ENCODE results near the gene KIRREL2.
A peak's percentile ranks its signal among the peaks of the same experiment; 100 is the strongest.
"Not testable (repeated sequence)": the region's sequence is repeated elsewhere in the genome, so short reads cannot be mapped to it uniquely, and the experiment has no call there.

KIRREL2 gene

GRCh38 chr19:35869327-35870123 is 12.8 kb downstream of the KIRREL2 start:
- peak; percentile 62 to 87 (median 65) for DNase-seq (ENCODE audit: low read depth in 3 of 3)

GRCh38 chr19:35870124-35870736 is 13.5 kb downstream of the KIRREL2 start:
- DNase-seq (ENCODE audit: low read depth in 3 of 3) = not testable (repeated sequence)

- no peak for DNase-seq (ENCODE audit: low read depth in 3 of 3)
Measured at GRCh38 chr19:35870798-35871197, 14.1 kb downstream of the KIRREL2 start.

DNA sequence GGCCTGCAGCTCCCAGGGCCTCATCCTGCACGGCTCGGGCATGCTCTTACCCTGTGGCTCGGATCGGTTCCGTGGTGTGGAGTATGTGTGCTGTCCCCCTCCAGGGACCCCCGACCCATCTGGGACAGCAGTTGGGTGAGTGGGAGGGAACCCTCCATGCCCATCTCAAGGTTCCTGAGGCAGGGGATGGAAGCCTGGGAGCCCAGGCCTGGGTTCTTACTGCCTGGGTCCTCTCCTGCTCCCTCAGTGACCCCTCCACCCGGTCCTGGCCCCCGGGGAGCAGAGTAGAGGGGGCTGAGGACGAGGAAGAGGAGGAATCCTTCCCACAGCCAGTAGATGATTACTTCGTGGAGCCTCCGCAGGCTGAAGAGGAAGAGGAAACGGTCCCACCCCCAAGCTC is 14.9 kb downstream of the KIRREL2 start:
- DNase-seq (ENCODE audit: low read depth in 3 of 3) = no peak

- DNase-seq (ENCODE audit: low read depth in 3 of 3) = no peak
Measured at GRCh38 chr19:35872180-35872579, 15.5 kb downstream of the KIRREL2 start.

DNA sequence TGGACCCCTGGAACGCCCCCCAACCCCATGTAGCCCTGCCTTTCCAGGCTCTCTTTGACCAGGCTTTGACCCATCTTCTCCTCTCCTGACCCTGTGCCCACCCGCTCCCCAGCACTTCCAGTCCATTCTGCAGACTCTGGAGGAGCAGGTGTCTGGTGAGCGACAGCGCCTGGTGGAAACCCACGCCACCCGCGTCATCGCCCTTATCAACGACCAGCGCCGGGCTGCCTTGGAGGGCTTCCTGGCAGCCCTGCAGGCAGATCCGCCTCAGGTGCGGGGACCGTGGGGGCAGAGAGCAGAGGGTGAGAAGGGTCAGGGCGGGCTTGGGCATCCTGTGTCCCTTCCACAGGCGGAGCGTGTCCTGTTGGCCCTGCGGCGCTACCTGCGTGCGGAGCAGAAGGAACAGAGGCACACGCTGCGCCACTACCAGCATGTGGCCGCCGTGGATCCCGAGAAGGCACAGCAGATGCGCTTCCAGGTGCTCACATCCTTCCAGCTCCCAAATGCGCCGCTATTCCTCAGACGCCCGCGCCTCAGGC is 17.8 kb downstream of the KIRREL2 start:
- no peak for DNase-seq (ENCODE audit: low read depth in 3 of 3)

GRCh38 chr19:35879068-35879467 is 22.4 kb downstream of the KIRREL2 start:
- DNase-seq (ENCODE audit: low read depth in 3 of 3) = no peak

DNA sequence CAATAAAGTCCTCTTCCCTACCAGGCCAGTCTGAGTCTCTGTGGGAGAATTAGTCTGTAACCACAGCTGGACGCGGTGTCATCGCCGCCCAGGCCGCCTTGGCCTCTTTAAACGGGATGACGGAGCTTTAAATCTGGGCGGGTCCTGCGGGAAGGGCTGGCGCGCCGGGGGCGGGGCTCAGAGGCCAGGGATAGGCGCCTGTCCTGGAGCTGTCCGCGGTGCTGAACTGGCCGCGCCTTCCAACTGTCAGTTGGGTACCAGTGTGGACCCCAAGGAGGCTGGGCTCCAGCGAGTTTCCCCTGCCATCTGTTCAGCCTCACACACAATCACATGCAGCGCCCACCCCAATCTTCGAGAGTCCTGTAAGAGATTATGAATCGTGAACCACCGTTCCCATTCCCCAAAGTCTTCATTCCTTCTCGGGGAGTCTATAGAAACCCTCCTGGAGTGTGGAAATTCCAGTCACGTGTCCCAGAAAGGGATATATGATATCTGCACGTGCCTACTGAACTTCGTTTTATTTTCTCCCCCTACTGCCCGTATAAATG is 23.1 kb downstream of the KIRREL2 start:
- DNase-seq (ENCODE audit: low read depth in 3 of 3) = peak in 2 of 3 experiments; percentile 61 to 86

- no peak for DNase-seq (ENCODE audit: low read depth in 3 of 3)
Measured at GRCh38 chr19:35882114-35882832, 25.6 kb downstream of the KIRREL2 start.

DNA sequence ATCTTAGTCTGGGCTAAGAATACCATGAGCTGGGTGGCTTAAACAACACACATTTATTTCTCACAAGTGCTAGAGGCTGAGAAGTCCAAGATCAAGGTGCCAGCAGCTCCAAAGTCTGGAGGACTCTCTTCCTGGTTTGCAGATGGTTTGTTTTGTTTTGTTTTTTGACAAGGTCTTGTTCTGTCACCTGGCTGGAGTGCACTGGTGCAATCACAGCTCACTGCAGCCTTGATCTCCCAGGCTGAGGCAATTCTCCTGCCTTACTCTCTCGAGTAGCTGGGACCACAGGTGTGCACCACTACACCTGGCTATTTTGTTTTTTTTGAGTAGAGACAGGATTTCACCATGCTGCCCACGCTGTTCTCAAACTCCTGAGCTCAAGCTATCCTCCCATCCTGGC is 27.2 kb downstream of the KIRREL2 start:
- no peak for DNase-seq (ENCODE audit: low read depth in 3 of 3)

DNA sequence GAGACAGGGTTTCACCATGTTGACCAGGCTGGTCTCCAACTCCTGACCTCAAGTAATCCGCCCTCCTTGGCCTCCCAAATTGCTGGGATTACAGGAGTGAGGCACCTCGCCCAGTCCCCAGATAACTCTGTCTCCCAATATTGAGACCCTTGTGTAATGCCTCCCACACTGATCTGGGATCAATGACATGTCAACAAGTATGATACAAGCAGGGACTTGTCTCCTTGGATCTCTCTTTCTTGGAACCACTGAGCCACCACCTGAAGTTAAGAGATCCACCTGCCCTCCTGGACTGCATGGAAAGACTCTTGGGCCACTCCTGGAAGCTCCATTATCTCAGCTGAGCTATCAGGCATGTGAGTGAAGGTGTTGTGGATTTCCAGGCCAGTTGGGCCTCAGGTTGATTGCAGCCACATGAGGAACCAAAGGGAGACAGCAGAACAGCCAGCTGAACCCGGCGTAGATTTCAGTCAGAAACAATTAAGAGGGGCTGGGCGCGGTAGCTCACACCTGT is 28.6 kb downstream of the KIRREL2 start:
- DNase-seq (ENCODE audit: low read depth in 3 of 3) = no peak

GRCh38 chr19:35885904-35886303 is 29.2 kb downstream of the KIRREL2 start:
- no peak for DNase-seq (ENCODE audit: low read depth in 3 of 3)

GRCh38 chr19:35887197-35887596 is 30.5 kb downstream of the KIRREL2 start:
- DNase-seq (ENCODE audit: low read depth in 3 of 3) = no peak

GRCh38 chr19:35888398-35888797 is 31.7 kb downstream of the KIRREL2 start:
- no peak for DNase-seq (ENCODE audit: low read depth in 3 of 3)

DNA sequence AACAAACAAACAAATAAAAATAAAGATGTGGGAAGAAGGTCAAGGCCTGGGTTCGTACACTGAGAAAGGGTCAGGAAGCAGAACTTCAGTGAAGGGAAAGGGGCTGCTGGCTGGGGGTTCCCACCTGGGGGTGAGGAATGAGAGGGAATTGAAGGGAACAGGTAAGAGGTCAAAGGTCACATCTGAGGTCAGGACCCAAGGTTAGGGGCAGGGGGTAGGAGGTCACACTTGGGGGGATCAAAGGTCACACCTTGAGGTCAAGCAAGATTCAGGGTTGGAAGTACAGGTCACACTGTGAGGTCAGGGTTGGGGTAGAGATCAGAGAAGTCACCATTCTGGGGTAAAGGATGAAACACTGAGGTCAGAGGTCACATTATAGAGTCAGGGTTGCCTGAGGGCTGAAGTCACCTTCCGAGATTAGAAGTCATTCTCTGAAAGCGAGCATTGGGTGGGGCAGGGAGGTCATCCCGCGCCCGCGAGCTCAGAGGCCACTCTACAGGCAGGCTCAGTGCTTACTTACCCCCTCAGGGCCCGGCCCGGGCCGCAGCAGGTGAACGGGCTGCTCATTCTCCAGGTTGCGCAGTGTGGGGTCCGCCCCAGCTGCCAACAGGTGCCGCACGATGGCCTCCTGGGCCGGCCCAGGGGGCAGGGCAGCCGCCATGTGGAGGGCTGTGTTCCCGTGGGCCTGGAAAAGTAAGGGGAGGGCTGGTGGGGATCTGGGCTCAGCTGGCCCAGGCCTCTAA is 32.8 kb downstream of the KIRREL2 start:
- DNase-seq (ENCODE audit: low read depth in 3 of 3) = no peak

GRCh38 chr19:35890113-35890650 is 33.5 kb downstream of the KIRREL2 start:
- DNase-seq (ENCODE audit: low read depth in 3 of 3) = no peak

- not testable (repeated sequence) for DNase-seq (ENCODE audit: low read depth in 3 of 3)
Measured at GRCh38 chr19:35891819-35892218, 35.1 kb downstream of the KIRREL2 start.

DNA sequence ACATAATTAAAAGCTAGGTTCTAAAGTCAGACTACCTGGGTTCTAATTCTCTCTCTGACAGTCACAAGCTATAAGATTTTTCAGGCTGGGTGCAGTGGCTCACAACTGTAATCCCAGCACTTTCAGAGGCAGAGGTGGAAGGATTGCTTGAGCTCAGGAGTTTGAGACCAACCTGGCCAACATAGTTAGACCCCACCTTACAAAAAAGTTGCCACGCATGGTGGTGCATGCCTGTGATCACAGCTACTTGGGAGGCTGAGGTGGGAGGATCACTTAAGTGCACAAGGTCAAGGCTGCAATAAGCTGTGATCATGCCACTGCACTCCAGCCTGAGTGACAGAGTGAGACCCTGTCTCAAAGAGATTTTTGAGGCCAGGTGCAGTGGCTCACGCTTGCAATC is 37.6 kb downstream of the KIRREL2 start:
- no peak for DNase-seq (ENCODE audit: low read depth in 3 of 3)

- no peak for DNase-seq (ENCODE audit: low read depth in 3 of 3)
Measured at GRCh38 chr19:35895911-35896642, 39.4 kb downstream of the KIRREL2 start.

GRCh38 chr19:35896643-35897040 is 39.9 kb downstream of the KIRREL2 start:
- DNase-seq (ENCODE audit: low read depth in 3 of 3) = no peak
